Right lung (tissue), 5 donors: ENCODE measurements around the gene TBC1D25. TPM values are rescaled to one million over a fixed set of nuclear protein-coding genes. Genes with fewer than 3 reads are reported as not detected.
A peak's percentile ranks its signal among the peaks of the same experiment; 100 is the strongest.

ENCODE experiments used
- DNase-seq, 2 donors: peaks; one replicate each; pipeline ENCODE4 v3.0.0-alpha.2; 2013
- polyA plus RNA-seq, 5 donors: library from polyadenylated mRNA; unstranded; fragments of 120-200 nt; gene quantifications; one replicate each; pipeline versions ENCODE4 v1.2.1 to v1.2.3, GENCODE V29; 2013; ENCODE audit warnings: inconsistent platforms in 1 of 5, low replicate concordance in 1 of 5; ENCODE audit not compliant: insufficient read length in 5 of 5, insufficient read depth in 1 of 5

TBC1D25 gene
- polyA plus RNA-seq, 5 donors = 8.0 to 11.8 (median 9.6) TPM

DNA sequence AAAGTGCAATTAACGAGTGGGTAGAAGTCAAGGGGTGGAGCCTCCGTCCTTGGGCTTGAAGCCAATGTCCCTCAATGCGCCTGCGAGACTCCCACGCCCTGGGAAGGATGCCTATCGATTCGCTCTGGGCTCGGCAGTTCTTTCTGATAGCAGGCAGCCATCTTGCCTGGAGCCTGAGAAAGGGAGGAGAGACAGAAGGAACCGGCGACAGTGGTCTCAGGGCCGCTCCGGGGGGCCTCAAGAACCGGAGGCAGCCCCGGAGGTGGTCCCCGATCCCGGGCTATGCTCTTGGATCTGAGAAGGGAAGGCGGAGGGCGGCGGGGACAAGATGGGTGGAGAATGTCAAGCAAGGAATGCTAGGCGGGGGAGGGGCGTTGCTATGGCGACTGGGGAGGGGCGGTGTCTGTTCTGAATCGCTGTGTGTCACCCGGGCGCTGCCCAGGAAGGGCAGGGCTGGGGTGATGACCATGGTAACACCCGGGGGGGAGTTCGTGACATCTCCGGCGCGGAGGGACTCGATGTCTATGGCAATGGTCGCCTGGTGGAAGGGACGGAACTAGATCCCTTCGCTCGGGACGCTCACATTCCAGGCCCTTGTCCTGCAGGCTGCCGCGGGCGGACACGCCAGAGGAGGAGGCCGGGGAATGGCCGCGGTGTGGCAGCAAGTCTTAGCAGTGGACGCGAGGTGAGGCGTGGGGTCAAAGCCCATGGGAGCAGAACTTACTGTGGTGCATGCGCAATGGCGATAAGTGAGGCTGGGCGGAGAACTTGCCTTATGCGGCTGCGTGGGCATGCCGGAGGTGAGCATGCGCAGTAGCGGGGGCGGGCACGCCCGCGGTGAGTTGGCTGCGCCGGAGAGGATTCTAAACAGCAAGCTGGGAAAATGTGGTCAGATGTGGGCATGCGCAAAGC, 58.1 kb downstream of the TBC1D25 start, which contains the start of gene WDR13:
Gene WDR13 (plus strand): TSS at position 140 of the 912 bp plus-strand sequence. CDS start 505 bp downstream, at position 645.
- peak; percentile 89 to 90 for DNase-seq

DNA sequence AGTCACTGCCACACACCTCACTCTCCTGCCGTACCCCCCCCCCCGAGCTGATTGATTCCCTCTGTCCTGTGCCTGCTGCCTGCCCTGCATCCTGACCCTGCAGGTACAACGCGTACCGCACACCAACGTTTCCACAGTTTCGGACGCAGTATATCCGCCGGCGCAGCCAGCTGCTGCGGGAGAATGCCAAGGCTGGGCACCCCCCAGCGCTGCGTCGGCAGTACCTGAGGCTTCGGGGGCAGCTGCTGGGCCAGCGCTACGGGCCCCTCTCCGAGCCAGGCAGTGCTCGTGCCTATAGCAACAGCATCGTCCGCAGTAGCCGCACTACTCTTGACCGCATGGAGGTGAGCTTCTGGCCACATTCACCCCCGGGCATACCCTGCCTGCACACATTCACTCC, 59.1 kb downstream of the TBC1D25 start:
- no peak for DNase-seq

DNA sequence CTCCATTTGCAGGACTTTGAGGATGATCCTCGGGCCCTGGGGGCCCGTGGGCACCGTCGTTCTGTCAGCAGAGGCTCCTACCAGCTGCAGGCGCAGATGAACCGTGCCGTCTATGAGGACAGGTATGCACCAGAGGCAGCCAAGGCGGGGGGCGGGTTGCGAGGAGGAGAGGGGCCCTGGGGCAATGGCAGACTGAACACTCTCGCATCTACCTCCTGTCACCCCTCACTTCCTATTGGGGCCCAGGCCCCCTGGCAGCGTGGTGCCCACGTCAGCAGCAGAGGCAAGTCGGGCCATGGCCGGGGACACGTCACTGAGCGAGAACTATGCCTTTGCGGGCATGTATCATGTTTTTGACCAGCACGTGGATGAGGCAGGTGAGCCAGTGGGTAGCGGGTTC, 59.8 kb downstream of the TBC1D25 start:
- no peak for DNase-seq

DNA sequence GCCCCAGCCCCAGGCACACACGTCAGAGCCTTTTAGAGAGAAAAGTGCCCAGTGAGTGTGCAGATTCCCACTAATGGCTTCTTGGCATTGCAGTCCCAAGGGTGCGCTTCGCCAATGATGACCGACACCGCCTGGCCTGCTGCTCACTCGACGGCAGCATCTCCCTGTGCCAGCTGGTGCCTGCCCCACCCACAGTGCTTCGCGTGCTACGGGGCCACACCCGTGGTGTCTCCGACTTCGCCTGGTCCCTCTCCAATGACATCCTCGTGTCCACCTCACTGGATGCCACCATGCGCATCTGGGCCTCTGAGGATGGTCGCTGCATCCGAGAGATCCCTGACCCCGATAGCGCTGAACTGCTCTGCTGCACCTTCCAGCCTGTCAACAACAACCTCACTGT, 60.7 kb downstream of the TBC1D25 start:
- DNase-seq = no peak

DNA sequence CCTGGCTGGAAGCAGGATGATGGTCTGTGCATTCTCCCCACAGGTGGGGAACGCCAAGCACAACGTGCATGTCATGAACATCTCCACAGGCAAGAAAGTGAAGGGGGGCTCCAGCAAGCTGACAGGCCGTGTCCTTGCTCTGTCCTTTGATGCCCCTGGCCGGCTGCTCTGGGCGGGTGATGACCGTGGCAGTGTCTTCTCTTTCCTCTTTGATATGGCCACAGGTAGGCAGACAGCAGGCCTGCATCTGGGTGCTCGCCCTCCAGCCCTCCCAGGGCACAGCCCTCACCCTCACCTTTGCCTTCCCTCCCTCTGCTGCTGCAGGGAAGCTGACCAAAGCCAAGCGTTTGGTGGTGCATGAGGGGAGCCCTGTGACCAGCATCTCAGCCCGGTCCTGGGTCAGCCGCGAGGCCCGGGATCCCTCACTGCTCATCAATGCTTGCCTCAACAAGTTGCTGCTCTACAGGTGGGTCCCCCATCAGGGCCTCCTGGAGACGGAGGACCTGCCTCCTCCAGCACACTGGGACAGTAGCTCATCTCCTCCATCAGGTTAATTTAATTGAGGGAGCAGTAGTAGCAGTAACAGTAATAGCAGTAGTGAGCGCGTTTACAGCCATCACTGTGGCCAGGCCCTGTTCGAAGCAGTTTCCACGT, 62.4 kb downstream of the TBC1D25 start:
- DNase-seq = no peak

DNA sequence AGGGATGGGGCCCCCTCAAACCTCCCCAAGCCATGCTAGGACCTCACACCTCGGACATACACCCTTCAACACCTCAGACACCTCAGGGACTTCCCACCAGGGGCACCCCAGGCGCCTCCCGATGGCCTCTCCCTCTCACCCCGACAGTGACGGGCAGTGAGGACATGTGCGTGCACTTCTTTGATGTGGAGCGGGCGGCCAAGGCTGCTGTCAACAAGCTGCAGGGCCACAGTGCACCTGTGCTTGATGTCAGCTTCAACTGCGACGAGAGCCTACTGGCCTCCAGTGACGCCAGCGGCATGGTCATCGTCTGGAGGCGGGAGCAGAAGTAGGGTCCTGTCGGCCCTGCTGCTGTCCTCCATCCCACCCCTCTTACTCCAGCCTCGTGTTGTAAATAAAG, 65.2 kb downstream of the TBC1D25 start:
- DNase-seq = no peak

DNA sequence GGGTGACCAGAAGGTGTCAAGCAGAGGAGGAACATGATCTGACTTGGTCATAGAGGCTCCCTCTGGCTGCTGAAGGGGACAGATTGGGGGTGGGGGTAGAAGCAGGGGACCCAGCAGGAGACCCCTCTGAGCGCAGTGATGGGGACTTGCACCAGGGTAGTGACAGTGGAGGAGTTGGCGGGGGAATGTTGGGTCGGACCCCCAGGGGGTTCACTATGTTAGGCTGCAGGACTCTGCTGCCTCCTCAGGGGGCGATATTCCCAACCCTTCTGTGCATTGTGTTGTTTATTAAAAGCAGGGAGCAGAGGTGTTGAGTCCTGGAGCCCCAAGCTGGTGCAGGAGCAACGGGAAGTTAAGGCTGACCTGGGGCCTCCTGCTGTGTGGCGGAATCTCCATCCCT, 66.6 kb downstream of the TBC1D25 start:
- no peak for DNase-seq

DNA sequence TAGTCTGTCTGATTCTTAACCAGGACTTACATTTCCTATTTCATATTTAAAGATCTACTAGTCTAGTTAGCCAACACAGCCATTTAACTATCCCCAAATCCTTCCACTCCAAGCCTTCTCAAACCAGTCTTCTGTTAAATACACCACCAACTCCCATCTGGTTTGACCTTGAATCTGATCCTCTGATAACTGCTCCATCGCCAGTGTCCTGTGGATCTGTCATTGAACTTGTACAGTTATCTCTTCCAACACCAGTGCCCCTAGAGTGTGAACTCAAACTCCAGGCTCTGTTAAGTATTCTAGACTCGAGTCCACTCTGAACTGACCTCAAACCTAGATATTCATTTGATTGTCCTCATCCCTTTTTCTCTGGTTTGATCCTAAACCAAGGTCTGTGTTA, 72.2 kb downstream of the TBC1D25 start:
- no peak for DNase-seq

Other genes starting within 250 kb of the TBC1D25 start
- not detected for gene SSX3, start 183.0 kb upstream of the TBC1D25 start, polyA plus RNA-seq
- gene SSX4, start 156.2 kb upstream of the TBC1D25 start, polyA plus RNA-seq = not detected
- not detected for gene SSX4B, start 127.8 kb upstream of the TBC1D25 start, polyA plus RNA-seq
- 10 to 100 TPM; 31.8 to 68.1 (median 43.4) TPM for gene SLC38A5, start 69.5 kb upstream of the TBC1D25 start, polyA plus RNA-seq
- 10 to 100 TPM; 34.2 to 44.6 (median 36.5) TPM for gene FTSJ1, start 63.5 kb upstream of the TBC1D25 start, polyA plus RNA-seq
- 1 to 10 TPM; 6.2 to 9.9 (median 8.9) TPM for gene PORCN, start 30.7 kb upstream of the TBC1D25 start, polyA plus RNA-seq
- gene EBP, start 17.9 kb upstream of the TBC1D25 start, polyA plus RNA-seq = 10 to 100 TPM; 34.0 to 39.6 (median 35.7) TPM
- 100 to 1,000 TPM; 322 to 463 (median 376) TPM for gene RBM3, start 34.8 kb downstream of the TBC1D25 start, polyA plus RNA-seq
- gene WDR13, start 57.8 kb downstream of the TBC1D25 start, polyA plus RNA-seq = 100 to 1,000 TPM in 3 of 5 donors, 10 to 100 TPM in 2; 84.4 to 141 (median 104) TPM
- gene WAS, start 144.1 kb downstream of the TBC1D25 start, polyA plus RNA-seq = 1 to 10 TPM; 3.7 to 4.7 (median 3.8) TPM
- gene SUV39H1, start 157.0 kb downstream of the TBC1D25 start, polyA plus RNA-seq = 1 to 10 TPM; 5.4 to 6.7 (median 5.9) TPM
- 1 to 10 TPM in 4 of 5 donors, under 1 TPM in 1; 0.85 to 1.9 (median 1.6) TPM for gene GLOD5, start 222.0 kb downstream of the TBC1D25 start, polyA plus RNA-seq
- 1 to 10 TPM in 2 of 5 donors, under 1 TPM in 3; 0.54 to 2.1 (median 0.89) TPM for gene GATA1, start 246.9 kb downstream of the TBC1D25 start, polyA plus RNA-seq